GM18909 (cell line): ENCODE results near the gene CTNNAL1.
"Not testable (repeated sequence)": the region's sequence is repeated elsewhere in the genome, so short reads cannot be mapped to it uniquely, and the experiment has no call there.

ENCODE experiments used
- ATAC-seq: cut with Tn5 transposase; IDR thresholded peaks from one replicate; pipeline ENCODE4 v1.9.1; 2021; ENCODE audit warnings: mild to moderate bottlenecking; ENCODE audit not compliant: unreplicated experiment, poor library complexity

The CTNNAL1 gene

DNA sequence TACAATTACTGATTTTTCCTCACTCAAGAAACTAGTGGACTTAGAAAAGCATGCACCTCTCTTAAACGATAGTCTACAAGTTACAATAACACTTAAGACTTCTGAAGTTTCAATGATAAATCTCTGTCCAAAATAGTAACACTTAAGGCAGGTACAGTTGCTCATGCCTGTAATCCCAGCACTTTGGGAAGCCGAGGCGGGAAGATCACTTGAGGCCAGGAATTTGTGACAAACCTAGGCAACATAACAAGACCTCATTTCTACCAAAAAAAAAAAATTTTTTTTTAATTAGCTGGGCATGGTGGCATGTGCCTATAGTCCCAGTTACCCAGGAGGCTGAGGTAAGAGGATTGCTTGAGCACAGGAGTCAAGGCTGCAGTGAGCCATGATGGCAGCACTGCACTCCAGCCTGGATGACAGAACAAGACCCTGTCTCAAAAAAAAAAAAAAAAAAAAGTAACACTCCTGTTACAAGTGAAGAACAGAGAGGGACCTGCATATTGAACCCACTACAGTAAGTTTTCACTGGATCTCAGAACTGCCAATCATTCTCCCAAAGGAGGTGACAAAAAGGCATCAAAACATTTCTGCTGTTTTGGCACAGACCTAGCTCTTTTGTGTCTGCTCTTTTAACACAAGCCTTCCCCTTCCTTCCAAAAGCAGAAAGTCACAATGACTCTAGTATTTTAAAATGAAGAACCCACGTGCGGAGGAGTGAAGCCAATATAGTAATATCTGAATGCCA is 75.6 kb downstream of the CTNNAL1 start:
- ATAC-seq: no peak

DNA sequence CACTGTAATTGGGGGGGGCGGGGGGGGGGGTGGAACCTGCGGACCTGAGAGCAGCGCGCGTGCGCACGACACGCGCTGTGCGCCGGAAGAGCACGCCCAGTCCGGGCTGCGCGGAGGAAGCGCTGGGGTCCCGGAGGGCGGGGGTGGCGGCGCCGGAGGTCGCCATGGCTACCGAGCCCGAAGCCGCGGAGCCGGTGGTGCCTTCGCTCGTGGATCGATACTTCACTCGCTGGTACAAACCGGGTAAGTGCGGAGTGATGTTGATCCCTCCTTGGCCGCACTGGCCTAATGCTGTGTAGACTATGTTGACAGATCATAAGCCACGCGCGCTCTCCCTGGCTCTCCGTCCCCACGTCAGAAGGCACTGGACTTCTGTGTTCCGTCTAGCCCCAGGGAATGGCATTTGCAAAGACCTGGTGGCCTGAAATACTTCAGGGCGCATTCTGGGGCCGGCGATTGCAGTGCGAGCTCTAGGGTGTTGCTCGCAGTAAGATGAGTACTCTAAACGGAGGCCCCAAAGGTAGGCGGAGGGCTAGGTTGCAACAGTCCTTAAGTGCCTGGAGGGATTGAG is 78.9 kb downstream of the CTNNAL1 start, which contains the start of gene ABITRAM:
TSS of gene ABITRAM (plus strand) at position 78 of the 571 bp plus-strand sequence. CDS start at position 165, 87 bp downstream.
- peak; percentile 82 for ATAC-seq

DNA sequence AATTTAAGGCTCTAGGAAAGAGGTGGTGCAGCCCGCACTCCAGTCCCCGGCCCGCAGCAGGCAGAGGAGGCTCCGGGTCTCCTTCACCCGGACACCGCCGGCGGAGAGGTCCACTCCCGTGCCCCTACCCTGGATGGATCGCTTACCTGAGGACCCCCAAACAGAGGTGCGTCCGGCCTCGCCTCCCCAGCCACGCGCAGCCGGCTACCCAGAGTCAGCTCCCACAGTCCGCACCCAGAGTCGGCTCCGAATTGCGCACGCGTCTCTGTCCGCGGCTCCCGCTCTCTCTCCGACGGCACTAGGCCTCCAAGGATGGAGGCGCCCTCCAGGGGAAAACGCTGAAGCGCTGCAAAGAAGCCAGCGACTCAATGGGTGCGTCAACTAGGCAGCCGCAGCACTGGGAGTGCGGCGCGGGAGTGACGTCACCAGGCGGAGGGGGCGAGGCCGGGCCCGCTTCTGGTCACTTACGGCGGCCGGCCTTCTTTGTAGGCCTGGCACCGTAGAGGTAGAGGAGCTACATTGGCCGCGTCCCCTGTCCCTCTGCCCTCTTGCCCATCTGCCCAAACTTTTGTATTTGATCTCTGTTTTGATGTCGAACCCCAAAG is 79.5 kb downstream of the CTNNAL1 start, which contains the start of gene ELP1:
TSS of gene ELP1 (minus strand) at position 407 of the 605 bp plus-strand sequence. CDS start 2,978 bp downstream, outside the sequence.
- peak; percentile 88 for ATAC-seq

DNA sequence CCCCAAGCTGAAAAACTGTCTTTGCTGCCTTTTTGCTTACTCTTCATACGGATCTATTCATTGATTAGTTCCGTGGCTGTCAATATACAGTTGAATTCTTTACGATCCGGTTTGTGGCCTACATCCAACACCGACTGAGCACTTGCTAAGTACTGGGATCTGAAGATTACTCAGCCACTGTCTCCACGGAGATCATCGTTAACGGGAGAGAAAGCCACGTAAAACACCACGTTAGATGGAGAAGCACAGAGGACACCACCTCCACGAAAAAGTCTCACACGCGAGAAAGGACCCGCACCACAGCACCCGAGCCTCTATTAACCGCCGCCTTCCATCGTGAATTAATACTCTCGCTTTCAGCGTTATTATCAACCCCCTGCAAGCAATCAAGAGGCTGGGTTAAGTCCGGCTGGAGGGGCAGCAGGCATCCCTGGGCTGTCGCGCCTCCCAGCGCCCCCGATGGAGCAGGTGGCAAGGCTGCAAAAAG is 80.0 kb downstream of the CTNNAL1 start:
- ATAC-seq: no peak

DNA sequence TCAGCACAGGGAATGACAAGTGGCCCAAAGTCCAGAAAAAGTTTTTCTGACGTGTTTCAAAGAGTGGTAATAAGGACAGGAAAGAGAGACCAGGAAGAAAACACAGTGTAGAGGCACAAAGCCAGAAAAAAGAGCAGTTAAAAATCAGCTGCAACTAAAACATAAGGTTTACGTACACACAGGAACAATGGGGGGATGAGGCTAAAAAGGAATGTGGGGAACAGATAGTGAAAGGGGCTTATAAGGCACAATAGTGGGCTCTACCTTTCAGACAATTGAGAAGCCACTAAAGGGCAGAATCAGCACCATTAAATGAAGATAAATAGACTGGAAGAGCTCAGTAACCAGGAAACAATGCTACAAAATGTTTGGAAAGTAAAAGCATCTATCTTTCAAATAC is 84.9 kb downstream of the CTNNAL1 start:
- ATAC-seq: no peak

DNA sequence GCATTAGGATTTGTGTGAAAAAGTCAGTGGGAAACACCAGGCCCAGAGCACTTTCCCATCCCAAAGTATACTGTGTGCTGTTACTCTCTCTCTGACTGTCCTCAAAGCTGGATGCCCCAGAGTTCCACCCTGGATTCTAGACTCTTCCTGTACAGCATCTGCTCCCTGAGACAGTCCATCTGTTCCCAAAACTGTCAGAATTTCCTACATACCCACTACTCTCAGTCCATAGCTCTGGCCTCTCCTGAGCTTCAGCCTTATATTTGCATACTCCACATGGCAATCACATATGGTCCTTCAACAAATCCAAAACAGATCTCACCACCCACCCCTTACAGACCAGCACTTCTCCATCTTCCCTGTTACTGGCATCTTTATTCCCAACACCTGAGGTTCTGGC is 88.8 kb downstream of the CTNNAL1 start:
- ATAC-seq: no peak

DNA sequence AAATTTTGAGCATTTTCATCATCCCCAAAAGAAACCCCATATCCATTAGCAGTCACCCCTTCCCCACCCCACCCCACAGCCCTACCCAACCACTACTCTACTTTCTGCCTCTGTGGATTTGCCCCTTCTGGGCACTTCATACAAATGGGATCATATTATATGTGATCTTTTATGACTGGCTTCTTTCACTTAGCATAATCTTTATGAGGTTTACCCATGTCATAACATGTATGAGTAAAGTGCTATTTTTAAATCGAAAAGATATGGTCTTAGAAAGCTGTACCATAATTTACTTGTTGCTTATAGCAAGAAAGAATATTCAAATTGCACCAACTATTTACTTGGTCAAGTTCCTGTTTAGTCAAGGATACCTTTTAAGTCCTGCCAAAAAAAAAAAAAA is 92.1 kb downstream of the CTNNAL1 start:
- ATAC-seq: no peak

DNA sequence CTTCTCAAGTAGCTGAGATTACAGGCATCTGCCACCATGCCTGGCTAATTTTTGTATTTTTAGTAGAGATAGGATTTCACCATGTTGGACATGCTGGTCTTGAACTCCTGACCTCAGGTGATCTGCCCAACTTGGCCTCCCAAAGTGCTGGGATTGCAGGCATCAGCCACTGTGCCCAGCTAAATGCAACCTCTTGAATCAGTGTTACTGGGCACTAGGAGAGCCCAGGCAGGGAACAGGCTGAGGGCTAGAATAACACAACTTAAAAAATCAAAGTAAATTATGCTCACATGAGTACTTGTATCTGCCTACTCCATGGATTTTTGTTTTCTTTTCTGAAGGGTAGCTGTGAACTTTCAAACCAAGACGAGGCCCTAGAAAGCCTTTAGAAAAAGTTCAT is 92.9 kb downstream of the CTNNAL1 start:
- not testable (repeated sequence) for ATAC-seq

DNA sequence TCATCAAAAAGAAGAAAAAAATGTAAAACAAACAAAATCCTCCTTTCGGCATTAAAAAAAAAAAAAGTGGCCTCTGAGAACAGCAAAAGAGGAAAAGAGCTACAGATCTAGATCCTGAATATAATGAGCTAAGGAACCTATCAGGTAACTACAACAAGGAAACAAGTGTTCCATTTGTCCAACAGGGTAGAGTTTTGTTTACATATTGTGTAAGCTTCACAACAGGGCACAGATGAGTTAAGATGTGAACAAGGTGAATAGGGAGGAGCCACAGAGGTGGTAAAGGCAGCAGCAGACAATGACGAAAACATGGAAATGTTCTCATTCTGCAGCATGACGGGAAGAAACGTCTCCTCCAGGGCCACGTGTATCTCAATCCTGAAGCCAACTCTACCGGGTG is 93.8 kb downstream of the CTNNAL1 start:
- no peak for ATAC-seq

DNA sequence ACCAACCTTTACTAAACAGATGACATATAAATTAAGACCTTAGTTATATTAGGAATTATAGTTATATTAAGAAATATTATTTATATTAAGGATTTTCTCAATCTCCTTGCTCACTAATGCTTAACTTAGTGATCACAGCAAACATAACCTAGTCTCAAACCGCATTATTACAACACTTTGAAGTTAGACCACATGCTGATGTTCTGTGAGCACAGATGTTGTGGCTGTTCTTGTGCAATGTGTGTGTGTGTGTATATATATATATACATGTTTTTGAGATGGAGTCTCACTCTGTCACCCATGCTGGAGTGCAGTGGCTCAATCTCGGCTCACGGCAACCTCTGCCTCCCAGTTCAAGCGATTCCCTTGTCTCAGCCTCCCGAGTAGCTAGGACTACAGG is 99.9 kb downstream of the CTNNAL1 start:
- no peak for ATAC-seq

DNA sequence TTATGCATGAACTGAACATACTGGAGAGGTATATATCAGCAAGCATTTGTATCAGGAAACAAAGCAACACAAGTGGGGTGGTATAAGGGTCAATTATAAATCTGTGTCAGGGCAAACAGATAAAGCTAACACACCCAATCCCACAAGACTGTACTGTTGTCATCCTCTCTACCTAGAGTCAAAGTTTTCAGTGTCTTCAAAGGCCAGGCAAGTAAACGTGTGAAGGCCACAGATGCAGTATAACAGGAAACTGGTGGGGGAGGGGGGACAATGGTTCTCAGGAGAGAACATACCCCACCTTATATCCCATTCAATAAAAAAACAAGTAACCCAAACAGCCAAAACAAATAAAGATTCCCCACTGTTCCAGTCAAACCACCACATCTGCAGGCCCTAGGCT is 101.5 kb downstream of the CTNNAL1 start:
- no peak for ATAC-seq

DNA sequence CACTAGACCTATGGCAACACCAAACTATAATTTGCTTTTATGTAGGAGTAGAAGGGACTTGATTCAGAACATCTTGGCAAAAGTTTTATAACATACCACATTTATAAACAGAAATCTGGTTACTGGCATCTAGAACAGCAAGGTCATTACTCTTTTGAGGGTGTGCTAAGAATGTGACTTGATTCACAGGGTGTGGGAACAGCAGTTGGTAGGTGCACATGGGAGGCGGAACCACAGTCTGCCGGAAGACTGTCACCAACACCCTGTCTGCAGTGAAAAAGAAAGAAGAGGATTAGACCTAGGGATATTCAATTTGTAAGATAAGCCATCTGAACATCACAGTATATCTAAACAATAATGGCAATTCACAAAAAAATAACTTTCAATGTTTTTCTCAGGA is 102.4 kb downstream of the CTNNAL1 start:
- no peak for ATAC-seq

DNA sequence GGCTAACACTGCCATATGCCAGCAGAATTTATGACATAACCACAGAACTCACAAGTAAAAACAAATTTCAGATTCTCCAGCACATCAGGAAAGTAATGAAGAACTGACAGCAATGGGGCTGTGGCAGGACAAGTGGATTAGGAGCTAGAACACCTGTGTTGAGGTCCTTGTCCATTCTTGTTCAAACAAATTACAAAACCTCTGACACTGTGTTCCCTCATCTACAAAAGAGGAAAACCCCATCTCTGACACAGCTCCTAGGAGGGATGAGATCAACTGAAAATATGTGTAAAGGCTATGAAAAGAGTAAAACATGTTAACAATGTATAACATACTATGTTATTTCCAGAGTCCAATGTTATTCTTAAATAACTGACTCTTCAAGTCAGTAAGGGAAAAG is 102.9 kb downstream of the CTNNAL1 start:
- ATAC-seq: no peak

DNA sequence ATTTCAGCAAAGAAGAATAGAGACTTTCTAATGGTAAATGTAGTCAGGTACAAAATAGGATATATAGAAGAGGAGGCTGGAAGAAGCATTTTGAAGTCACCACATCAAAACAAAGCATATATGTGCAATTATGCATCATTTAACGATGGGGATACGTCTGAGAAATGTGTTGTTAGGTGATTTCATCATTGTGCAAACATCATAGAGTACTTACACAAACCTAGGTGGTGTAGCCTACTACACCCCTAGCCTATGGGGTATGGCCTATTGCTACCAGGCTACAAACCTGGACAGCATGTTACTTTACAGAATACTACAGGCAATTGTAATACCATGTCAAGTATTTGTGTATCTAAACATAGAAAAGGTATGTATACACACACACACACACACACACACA is 107.8 kb downstream of the CTNNAL1 start:
- ATAC-seq: no peak

DNA sequence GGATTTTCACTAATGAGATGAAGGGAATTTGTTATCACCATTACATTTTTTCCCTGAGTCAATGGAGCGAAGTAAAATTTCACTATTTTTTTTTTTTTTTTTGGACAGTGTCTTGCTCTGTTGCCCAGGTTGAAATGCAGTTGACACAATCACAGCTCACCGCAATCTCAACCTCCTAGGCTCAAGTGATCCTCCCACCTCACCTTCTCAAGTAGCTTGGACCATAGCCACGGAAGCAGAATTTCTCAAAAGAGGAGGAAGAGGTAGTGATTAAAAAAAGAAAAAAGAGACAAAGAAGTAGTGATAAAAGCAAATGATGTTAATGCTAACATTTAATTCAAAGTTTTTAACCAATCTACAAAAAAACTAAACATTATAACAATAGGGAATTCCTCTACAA is 109.1 kb downstream of the CTNNAL1 start:
- ATAC-seq: no peak

DNA sequence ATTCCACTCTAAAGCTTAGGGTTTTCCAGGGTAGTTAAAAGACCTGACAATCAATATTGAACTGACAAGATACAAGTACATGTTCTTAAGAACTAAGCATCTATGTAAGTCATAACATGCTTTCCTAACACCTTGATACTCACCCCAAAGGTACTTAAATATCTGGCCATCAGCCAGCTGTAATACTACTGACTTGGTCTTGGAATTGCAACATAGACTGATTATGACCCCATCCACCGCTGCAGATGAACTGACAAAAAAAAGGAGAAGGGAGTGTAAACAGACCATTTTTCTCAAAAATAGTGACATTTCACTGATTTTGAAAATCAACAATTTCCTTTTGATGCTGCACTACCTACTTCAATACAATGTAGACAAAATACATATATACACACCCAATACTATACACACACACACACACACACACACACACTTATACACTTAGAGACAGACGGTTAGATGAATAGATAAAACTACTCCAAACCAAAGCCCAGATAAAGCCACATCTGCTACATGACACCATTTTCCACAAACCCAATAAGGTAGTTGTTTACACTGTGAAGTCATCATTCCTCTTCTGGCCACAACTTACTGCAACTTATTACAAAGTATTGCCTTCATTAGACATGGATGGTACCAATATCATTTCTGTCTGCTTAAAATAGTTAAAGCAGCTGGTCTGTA is 109.7 kb downstream of the CTNNAL1 start:
- no peak for ATAC-seq

DNA sequence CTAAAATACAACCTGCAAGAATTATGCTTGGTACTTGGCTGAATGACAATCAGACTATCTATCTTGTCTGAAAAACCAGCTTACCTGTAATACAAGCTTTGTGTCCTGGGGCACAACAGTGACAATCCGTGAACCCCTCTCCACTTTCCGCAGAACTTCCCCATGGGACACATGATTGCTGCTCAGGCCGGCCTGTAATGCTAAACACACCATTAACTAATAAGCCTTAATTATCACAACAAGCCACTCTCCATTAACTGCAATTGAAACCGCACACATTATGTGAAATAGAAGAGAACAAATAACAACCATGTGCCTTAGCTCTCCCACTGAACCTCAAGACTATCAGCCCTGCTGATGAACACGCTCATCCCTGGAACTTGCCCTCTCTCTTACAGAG is 113.1 kb downstream of the CTNNAL1 start:
- ATAC-seq: no peak

DNA sequence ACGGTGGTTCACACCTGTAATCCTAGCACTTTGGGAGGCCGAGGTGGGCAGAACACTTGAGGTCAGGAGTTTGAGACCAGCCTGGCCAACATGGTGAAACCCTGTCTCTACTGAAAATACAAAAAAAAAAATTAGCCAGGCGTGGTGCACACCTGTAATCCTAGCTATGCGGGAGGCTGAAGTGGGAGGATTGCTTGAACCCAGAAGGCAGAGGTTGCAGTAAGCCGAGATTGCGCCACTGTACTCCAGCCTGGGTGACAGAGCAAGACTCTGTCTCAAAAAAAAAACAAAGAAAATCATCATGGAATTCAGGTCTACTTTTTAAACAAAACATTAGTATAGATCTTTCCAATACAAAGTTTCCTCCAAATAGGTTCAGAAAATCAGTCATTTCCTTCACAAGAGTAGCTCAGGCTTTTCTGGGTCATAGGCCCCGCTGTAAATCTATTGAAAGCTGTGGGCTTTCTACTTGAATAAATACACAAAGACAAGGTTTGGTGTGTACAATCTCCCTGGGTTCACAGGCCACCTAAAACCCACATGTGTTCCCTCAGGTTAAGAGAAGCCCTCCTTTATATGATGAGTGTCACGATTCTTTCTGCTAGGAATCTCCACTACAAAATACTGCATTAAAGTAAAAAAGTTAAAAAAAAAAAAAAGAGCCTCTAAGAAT is 114.1 kb downstream of the CTNNAL1 start:
- not testable (repeated sequence) for ATAC-seq

DNA sequence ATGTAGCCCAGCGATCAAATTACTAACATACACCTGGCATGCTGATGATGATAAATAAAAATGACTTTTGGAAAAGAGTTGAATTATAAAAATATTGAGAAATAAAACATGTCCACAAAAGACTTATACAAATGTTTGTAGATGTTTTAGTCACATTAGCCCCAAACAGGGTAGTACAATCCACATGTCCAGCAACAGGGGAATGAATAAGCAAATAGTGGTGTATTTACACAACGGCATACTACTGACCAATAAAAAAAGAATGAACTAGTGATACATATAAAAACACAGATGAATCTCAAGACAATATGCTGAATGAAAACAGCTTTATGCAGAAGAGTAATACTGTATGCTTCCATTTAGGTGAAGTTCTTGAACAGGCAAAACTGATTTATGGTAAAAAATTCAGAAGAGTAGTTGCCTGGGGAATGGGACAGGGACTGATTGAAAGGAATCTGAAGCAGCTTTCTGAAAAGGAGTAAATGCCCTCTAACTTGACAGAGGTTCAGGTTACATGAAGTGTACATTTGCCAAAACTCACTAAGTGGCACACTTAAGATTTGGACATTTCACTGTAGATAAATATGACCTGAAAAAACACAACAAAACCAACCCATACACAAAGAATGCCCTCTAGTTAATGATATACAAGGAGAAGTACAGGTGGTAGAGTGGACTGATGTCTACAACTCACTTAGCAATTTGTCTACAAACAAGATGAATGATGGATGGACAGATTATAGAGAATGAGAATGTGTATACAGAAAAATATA is 115.8 kb downstream of the CTNNAL1 start:
- ATAC-seq: no peak
